ENCODE data around the gene CARS1. TPM values are rescaled to one million over a fixed set of nuclear protein-coding genes. Genes with fewer than 3 reads are reported as not detected.
A peak's percentile ranks its signal among the peaks of the same experiment; 100 is the strongest.

CARS1 gene
- total RNA-seq, 1 experiment from 2014 or later, result 120 TPM

GRCh38 chr11:3055891-3056290 lies 1.3 kb downstream of the CARS1 start:
- H3K9me3 ChIP-seq (ENCODE audit: control insufficient read depth, insufficient read depth, low read depth, low read length), result no peaks in the 10 kb centered on the region
- ChIA-PET POLR2A (interaction anchor here (0.7 to 0.9 kb wide), 2 partner anchors 9 to 122 kb away, joined by 3 to 5 read pairs; no protein-coding TSS in a partner anchor), CTCF (interaction anchor here (0.6 kb wide), 1 partner anchor 40 kb away, joined by 4 read pairs; no protein-coding TSS in a partner anchor)
- peaks cover 53% of the 10 kb centered on the region for H3K4me1 ChIP-seq (ENCODE audit: control insufficient read depth, insufficient read depth, low read length)
- DNase-seq (ENCODE audit: low read depth, low spot score) (no peak), ATAC-seq (no peak)
- no TSS peak for BruUV-seq (replicated peaks)
- in situ Hi-C loops (cut with HindIII; ENCODE audit: low pct_unique_long_range_greater_than_20kb, low sequenced_read_pairs) (no loop called here), intact Hi-C loops (cut with micrococcal nuclease; ENCODE audit: unreplicated experiment) (no loop called here)
- peaks cover 4% of the 10 kb centered on the region; the same call in 1 of the 2 replicates for H3K36me3 ChIP-seq (ENCODE audit: control insufficient read depth, insufficient read depth, low read length)
- H3K27ac ChIP-seq (ENCODE audit: low read length), result peak overlapping the region; percentile 93
- H3K4me3 ChIP-seq (ENCODE audit: low read depth in 2 of 2, low read length in 2 of 2), result peak overlapping the region; percentile 90 to 93
- TF ChIP-seq REST (IDR thresholded peaks at IDR 0.05; ENCODE audit: insufficient read depth in 1 of 2, low read depth in 2 of 2, low read length in 1 of 2), result no peak
- no peak for TF ChIP-seq CTCF (IDR thresholded peaks at IDR 0.05)
- TF ChIP-seq SIN3A (IDR thresholded peaks at IDR 0.05; ENCODE audit: borderline replicate concordance, insufficient read depth, low read depth, low read length), result 0 out of 2 replicates have a peak, but pooled peaks have one; percentile 13
- TF ChIP-seq POLR2AphosphoS5 (IDR thresholded peaks at IDR 0.05; ENCODE audit: low read depth, low read length), result no peak
- no peak for TF ChIP-seq TCF7L2 (IDR thresholded peaks at IDR 0.05; ENCODE audit: low read depth, low read length)
- H3K27me3 ChIP-seq (ENCODE audit: control insufficient read depth, insufficient read depth, low read length), result no peaks in the 10 kb centered on the region

- POLR2A ChIA-PET, result no interaction called here
- ATAC-seq (no peak), DNase-seq (ENCODE audit: low read depth, low spot score) (no peak)
- CTCF ChIA-PET, result no interaction called here
- Histone ChIP-seq H3K9me3 (ENCODE audit: control insufficient read depth, insufficient read depth, low read depth, low read length) (no peaks in the 10 kb centered on the region), H3K4me1 (ENCODE audit: control insufficient read depth, insufficient read depth, low read length) (peaks cover 61% of the 10 kb centered on the region), H3K27me3 (ENCODE audit: control insufficient read depth, insufficient read depth, low read length) (no peaks in the 10 kb centered on the region), H3K36me3 (ENCODE audit: control insufficient read depth, insufficient read depth, low read length) (peaks cover 4% of the 10 kb centered on the region; the same call in 1 of the 2 replicates), H3K4me3 (ENCODE audit: low read depth in 2 of 2, low read length in 2 of 2) (no peak overlapping the region), H3K27ac (ENCODE audit: low read length) (no peak overlapping the region; the same call in 1 of the 2 replicates)
- TF ChIP-seq POLR2AphosphoS5 (IDR thresholded peaks at IDR 0.05; ENCODE audit: low read depth, low read length) (0 out of 2 replicates have a peak, but pooled peaks have one; percentile 11), TCF7L2 (IDR thresholded peaks at IDR 0.05; ENCODE audit: low read depth, low read length) (no peak)
- in situ Hi-C loops (cut with HindIII; ENCODE audit: low pct_unique_long_range_greater_than_20kb, low sequenced_read_pairs) (no loop called here), intact Hi-C loops (cut with micrococcal nuclease; ENCODE audit: unreplicated experiment) (no loop called here)
- BruUV-seq (replicated peaks), result no TSS peak
Measured at GRCh38 chr11:3052567-3052966, 4.7 kb downstream of the CARS1 start.

DNA sequence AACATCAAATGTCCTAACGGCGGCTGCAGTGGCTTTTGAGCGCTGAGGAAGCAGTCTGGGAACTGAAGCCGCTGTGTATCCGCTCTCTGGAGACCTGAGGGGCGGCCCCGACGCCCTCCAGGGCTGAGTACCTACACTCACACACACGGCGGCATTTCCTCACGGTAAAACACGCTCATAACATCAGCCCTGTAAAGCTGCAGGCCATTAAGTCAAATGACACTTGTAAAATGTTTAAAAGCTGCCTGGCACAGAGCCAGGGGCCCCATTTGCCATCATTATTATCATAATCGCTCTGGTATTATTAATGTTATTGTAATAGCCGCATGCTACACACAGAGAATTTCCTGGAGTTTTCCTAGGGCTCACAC lies 5.1 kb downstream of the CARS1 start:
- Histone ChIP-seq H3K27me3 (ENCODE audit: control insufficient read depth, insufficient read depth, low read length) (no peaks in the 10 kb centered on the region), H3K9me3 (ENCODE audit: control insufficient read depth, insufficient read depth, low read depth, low read length) (no peaks in the 10 kb centered on the region), H3K4me1 (ENCODE audit: control insufficient read depth, insufficient read depth, low read length) (peaks cover 61% of the 10 kb centered on the region), H3K36me3 (ENCODE audit: control insufficient read depth, insufficient read depth, low read length) (peaks cover 4% of the 10 kb centered on the region; the same call in 1 of the 2 replicates), H3K4me3 (ENCODE audit: low read depth in 2 of 2, low read length in 2 of 2) (no peak overlapping the region), H3K27ac (ENCODE audit: low read length) (no peak overlapping the region; the same call in 1 of the 2 replicates)
- ChIA-PET CTCF (no interaction called here), POLR2A (no interaction called here)
- BruUV-seq (replicated peaks), result no TSS peak
- intact Hi-C loops (cut with micrococcal nuclease; ENCODE audit: unreplicated experiment), result no loop called here
- DNase-seq (ENCODE audit: low read depth, low spot score), result no peak
- in situ Hi-C loops (cut with HindIII; ENCODE audit: low pct_unique_long_range_greater_than_20kb, low sequenced_read_pairs), result no loop called here
- no peak for ATAC-seq
- TF ChIP-seq POLR2AphosphoS5 (IDR thresholded peaks at IDR 0.05; ENCODE audit: low read depth, low read length), result peak; percentile 40; the same call in 1 of the 2 replicates
- no peak for TF ChIP-seq REST (IDR thresholded peaks at IDR 0.05; ENCODE audit: insufficient read depth in 1 of 2, low read depth in 2 of 2, low read length in 1 of 2)
- TF ChIP-seq CTCF (IDR thresholded peaks at IDR 0.05), result no peak
